ENCODE measurements around the gene CRIP1. TPM values are rescaled to one million over a fixed set of nuclear protein-coding genes. Genes with fewer than 3 reads are reported as not detected.

CRIP1 gene
- total and polyA plus RNA-seq, 7 donors, result 4.9 to 403 (median 24.3) TPM

DNA sequence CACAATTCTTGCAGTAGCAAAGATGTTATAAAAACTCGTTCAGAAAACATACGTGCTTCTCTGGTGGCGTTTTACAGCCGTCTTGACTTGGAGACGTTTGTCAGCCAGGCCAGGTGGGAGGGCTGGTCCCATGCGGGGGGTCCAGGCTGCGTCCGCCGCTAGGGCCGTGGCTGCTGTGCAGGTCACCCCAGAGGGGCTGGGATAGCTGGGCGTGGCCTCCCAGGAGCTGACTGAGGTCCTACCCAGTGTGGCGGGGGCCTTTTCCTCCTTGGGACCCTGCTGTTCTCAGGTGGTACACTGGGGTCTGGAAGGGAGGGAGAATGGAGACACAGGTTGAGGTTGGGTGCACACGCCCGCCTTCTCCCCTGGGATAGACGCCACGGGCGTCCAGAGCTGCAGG, 41.8 kb upstream of the CRIP1 start:
- intact Hi-C loops (cut with DNase I), result loop anchor here (5.0 kb wide), 1 partner anchor 82 kb away; the partner anchor contains the start of gene TMEM121
- peaks cover 0 to 22% (median under 1%) of the 10 kb centered on the region in 4 donors for H3K36me3 ChIP-seq
- WGBS, 2 donors, result 88 to 90% methylated on average over 17 of the region's 17 CpGs
- TF ChIP-seq POLR2A (IDR thresholded peaks at IDR 0.05) (no peak), EP300 (IDR thresholded peaks at IDR 0.05) (no peak), POLR2AphosphoS5 (IDR thresholded peaks at IDR 0.05) (no peak)
- TF ChIP-seq, protein P1, sequence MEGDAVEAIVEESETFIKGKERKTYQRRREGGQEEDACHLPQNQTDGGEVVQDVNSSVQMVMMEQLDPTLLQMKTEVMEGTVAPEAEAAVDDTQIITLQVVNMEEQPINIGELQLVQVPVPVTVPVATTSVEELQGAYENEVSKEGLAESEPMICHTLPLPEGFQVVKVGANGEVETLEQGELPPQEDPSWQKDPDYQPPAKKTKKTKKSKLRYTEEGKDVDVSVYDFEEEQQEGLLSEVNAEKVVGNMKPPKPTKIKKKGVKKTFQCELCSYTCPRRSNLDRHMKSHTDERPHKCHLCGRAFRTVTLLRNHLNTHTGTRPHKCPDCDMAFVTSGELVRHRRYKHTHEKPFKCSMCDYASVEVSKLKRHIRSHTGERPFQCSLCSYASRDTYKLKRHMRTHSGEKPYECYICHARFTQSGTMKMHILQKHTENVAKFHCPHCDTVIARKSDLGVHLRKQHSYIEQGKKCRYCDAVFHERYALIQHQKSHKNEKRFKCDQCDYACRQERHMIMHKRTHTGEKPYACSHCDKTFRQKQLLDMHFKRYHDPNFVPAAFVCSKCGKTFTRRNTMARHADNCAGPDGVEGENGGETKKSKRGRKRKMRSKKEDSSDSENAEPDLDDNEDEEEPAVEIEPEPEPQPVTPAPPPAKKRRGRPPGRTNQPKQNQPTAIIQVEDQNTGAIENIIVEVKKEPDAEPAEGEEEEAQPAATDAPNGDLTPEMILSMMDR (IDR thresholded peaks at IDR 0.05), result no peak
- H3K27ac ChIP-seq, result no peak overlapping the region
- H3K4me3 ChIP-seq, result no peak overlapping the region
- H3K27me3 ChIP-seq, result no peaks in the 10 kb centered on the region
- H3K4me1 ChIP-seq, result peaks cover 0 to 16% (median 12%) of the 10 kb centered on the region in 4 donors
- DNase-seq, result no peak
- no peaks in the 10 kb centered on the region for H3K9me3 ChIP-seq

DNA sequence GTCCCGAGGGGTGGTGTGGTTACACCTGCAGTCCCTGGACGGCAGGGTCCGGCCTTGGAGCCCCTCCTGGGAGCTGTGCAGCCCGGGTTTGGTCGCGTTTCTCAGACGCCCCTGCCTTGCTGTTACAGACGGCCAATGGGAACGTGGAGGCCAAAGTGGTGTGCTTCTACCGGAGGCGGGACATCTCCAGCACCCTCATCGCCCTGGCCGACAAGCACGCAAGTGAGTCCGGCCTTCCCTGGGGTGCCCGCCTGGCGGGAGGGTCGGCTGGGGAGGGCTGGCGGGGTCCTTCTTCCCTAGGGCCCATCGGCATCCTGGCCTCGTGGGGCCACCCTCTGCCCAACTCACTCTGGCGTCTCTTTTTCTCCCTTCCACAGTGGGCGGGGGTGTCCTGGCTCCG, 41.4 kb upstream of the CRIP1 start:
- DNase-seq, result no peak
- 90 to 91% methylated on average over 24 of the region's 24 CpGs for WGBS, 2 donors
- TF ChIP-seq POLR2AphosphoS5 (IDR thresholded peaks at IDR 0.05) (no peak), POLR2A (IDR thresholded peaks at IDR 0.05) (no peak), EP300 (IDR thresholded peaks at IDR 0.05) (no peak)
- TF ChIP-seq, protein P1 (IDR thresholded peaks at IDR 0.05), result no peak
- intact Hi-C loops (cut with DNase I), result loop anchor here (5.0 kb wide), 1 partner anchor 82 kb away; the partner anchor contains the start of gene TMEM121
- Histone ChIP-seq H3K36me3 (peaks cover 4 to 22% (median 5%) of the 10 kb centered on the region in 4 donors), H3K9me3 (no peaks in the 10 kb centered on the region), H3K4me3 (no peak overlapping the region), H3K27me3 (no peaks in the 10 kb centered on the region), H3K27ac (no peak overlapping the region), H3K4me1 (peaks cover 0 to 16% (median 12%) of the 10 kb centered on the region in 4 donors)

DNA sequence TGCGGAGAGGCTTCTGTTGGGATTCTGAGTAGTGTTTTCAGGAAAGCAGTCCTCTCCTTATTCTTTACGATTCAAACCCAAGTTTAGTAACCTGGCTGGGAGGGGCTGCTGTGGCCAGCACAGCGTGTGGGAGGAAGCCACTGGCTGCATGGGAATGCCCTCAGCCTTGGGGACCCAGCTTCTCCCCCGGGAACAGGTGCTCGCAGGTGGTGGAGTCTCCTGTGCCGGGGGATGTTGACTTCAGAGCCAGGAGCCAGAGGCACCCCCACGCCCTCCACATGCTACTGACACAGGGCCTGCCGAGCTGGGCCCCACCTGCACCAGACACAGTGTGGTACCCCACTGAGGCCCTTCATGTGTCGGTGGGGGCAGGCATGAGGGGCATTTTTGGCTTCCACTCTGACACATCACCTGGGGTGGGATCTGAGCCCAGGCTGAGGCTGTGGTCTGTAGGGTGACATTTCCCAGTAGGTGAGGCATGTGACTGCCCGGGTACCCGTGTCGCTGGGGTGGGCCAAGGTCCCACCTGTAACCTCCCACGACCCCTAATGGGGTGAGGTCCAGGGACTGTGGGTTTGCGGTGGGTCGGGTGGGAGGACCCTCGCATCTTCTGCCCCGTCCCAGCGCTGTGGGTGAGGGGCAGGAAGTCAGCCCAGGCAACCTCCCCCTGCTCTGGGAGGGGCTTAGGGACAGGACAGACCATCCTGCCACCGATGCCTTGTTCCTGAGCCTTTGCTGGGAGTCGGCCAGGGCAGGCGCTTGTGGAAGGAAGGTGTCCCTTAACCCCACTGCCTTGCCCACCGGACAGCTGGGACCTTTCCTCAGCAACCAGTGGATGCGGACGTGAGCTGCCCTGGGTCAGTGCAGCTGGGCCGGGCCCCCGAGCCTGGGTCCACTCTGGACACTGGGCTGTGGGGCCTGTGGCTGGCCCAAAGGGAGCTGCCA, 40.5 kb upstream of the CRIP1 start:
- H3K4me1 ChIP-seq, result peaks cover 0 to 16% (median 12%) of the 10 kb centered on the region in 4 donors
- no peak for DNase-seq
- H3K27me3 ChIP-seq, result no peaks in the 10 kb centered on the region
- no peak overlapping the region for H3K27ac ChIP-seq
- H3K9me3 ChIP-seq, result no peaks in the 10 kb centered on the region
- peaks cover 10 to 28% (median 13%) of the 10 kb centered on the region in 4 donors for H3K36me3 ChIP-seq
- no peak overlapping the region for H3K4me3 ChIP-seq
- WGBS, 2 donors, result 93 to 94% methylated on average over 26 of the region's 26 CpGs
- intact Hi-C loops (cut with DNase I), result loop anchor here (5.0 kb wide), 1 partner anchor 81 kb away; the partner anchor contains the start of gene TMEM121
- TF ChIP-seq EP300 (IDR thresholded peaks at IDR 0.05) (no peak), POLR2AphosphoS5 (IDR thresholded peaks at IDR 0.05) (no peak), POLR2A (IDR thresholded peaks at IDR 0.05) (no peak)
- TF ChIP-seq, protein P1 (IDR thresholded peaks at IDR 0.05), result no peak

DNA sequence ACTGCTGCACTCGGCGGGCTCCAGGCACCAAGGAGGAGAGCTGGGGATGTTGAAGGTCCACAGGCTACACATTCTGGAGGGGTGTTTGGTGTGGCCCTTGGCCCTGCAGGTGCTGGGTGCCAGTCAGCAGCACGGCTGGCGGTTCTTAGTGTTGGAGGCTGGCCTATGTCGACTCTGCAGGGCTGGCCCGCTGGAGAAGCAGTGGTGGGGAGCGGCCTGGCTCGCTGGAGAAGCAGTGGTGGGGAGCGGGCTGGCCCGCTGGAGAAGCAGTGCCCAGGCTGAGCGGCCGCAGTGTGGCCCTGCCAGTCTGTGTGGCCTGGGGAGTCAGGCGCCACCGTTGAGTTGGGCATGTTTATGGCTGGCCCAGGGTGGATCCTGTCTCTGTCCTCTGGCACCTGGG, 39.7 kb upstream of the CRIP1 start:
- Histone ChIP-seq H3K4me3 (no peak overlapping the region), H3K27ac (no peak overlapping the region), H3K27me3 (no peaks in the 10 kb centered on the region), H3K36me3 (peaks cover 13 to 35% (median 14%) of the 10 kb centered on the region in 4 donors), H3K9me3 (no peaks in the 10 kb centered on the region), H3K4me1 (peaks cover 0 to 16% (median 12%) of the 10 kb centered on the region in 4 donors)
- intact Hi-C loops (cut with DNase I), result loop anchor here (5.0 kb wide), 1 partner anchor 80 kb away; the partner anchor contains the start of gene TMEM121
- DNase-seq, result no peak
- TF ChIP-seq, protein P1 (IDR thresholded peaks at IDR 0.05), result no peak
- WGBS, 2 donors, result 80 to 85% methylated on average over 14 of the region's 14 CpGs

All from sigmoid colon (tissue), 7 donors.